Rectal smooth muscle tissue (tissue), 1 donor: ENCODE data around the gene EFNA5.
"Not testable (repeated sequence)": the region's sequence is repeated elsewhere in the genome, so short reads cannot be mapped to it uniquely, and the experiment has no call there.

Experiments used
- H3K27ac ChIP-seq: one replicate; pipeline ENCODE4 v1.7.0; 2013; ENCODE audit warnings: low read depth, low read length, inconsistent platforms
- H3K27me3 ChIP-seq: one replicate; pipeline ENCODE4 v1.7.0; 2013; ENCODE audit warnings: low read length; ENCODE audit not compliant: control insufficient read depth, insufficient read depth
- H3K36me3 ChIP-seq: one replicate; pipeline ENCODE4 v1.7.0; 2013; ENCODE audit warnings: low read length; ENCODE audit not compliant: control insufficient read depth, insufficient read depth
- H3K4me1 ChIP-seq: one replicate; pipeline ENCODE4 v1.7.0; 2013; ENCODE audit warnings: low read length; ENCODE audit not compliant: control insufficient read depth, insufficient read depth
- H3K4me3 ChIP-seq: one replicate; pipeline ENCODE4 v1.7.0; 2013; ENCODE audit warnings: low read length
- H3K9ac ChIP-seq: one replicate; pipeline ENCODE4 v1.7.0; 2013; ENCODE audit warnings: low read length

The EFNA5 gene

DNA sequence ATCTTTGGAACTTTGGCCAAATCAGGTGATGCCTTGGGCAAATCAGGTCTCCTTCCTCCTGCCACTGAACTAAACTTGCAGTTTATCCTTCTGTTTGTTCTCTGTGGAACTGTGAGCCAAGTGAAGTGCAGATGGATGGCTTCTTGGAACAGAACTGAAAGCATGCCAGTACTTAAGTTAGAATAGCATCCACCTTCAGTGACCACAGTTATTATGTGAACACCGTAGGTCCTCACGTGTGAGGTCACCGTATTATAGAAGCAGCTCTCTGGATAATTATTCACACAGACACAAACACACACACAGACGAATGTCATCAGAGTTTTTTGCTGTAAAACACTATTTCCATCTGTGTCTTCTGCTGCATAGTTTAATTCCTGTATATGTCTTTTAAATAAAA lies 162.6 kb downstream of the EFNA5 start:
- Histone ChIP-seq H3K27ac (no peak overlapping the region), H3K27me3 (no peaks in the 10 kb centered on the region), H3K9ac (no peak overlapping the region), H3K36me3 (no peaks in the 10 kb centered on the region), H3K4me1 (no peaks in the 10 kb centered on the region), H3K4me3 (no peak overlapping the region)

DNA sequence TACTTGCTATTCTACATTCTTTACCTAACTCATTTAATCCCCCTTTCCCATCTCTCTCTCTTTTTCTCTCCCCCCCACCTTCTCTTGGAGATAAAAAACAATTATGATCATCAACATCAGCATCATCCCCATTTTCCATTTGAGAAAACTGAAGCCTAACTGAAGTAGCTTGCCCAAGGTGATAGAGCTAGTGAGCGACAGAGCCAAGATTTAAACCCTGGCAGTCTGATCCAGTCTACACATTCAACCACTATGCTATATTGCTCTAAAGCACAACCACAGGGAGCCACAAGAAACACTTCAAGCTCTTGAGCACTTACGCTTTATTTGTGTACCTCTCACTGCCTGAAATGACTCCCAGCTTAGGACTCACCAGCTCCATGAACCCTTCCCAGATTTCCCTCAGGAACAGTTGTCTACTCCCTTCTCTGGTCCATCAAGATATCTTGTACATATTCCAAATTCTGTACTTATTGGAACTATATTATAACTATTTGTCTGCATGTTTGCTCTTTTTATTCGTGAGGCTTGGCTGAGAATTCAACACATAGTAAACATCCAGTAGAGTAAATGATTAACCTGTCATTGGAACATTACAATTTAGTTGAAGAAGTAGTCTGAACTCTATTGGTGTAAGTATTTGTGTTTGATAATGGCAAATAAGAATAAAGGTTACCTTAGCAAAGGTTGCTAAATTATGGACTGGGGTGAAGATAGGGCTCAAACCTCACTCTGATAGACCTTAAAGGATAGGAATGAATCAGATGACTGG lies 164.8 kb downstream of the EFNA5 start:
- Histone ChIP-seq H3K27ac (no peak overlapping the region), H3K27me3 (no peaks in the 10 kb centered on the region), H3K9ac (no peak overlapping the region), H3K36me3 (no peaks in the 10 kb centered on the region), H3K4me3 (no peak overlapping the region), H3K4me1 (no peaks in the 10 kb centered on the region)

DNA sequence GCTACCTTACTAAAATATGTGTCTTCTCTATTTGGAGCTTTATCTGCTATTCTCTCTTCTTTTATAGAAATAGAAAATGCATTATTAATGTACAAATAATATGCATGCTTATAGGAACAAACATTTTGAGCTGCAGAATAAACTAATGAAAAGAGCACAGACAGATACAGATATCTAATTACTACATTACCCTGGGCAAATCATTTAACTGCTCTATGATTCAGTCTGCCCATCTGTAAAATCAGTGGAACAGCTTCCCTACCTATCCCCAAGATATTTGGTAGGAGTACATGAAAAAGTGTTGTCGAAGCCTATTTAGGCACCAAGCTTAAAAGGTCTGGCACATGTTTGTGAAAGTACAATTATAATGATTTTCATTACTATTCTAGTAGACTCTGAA lies 166.3 kb downstream of the EFNA5 start:
- no peaks in the 10 kb centered on the region for H3K4me1 ChIP-seq
- no peak overlapping the region for H3K4me3 ChIP-seq
- H3K27me3 ChIP-seq = no peaks in the 10 kb centered on the region
- H3K9ac ChIP-seq = no peak overlapping the region
- H3K27ac ChIP-seq = no peak overlapping the region
- no peaks in the 10 kb centered on the region for H3K36me3 ChIP-seq

DNA sequence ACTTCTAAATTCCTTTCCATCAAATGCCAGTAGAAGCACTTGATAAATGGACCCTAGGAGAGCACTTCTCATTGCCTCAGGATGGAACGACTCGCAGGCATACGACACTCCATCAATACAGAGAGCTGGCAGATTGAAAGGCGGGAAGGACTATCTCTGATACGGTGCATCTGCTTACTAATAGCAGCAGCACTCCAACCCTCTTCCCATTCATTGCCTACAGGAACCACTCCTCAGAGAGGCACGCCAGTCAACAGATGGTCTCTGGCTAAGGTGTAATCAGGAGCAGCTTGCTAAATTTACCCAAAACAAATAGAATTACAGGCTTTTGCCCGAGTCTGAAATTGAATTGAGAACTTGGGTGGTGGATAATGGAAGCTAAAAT lies 168.1 kb downstream of the EFNA5 start:
- Histone ChIP-seq H3K9ac (no peak overlapping the region), H3K4me3 (no peak overlapping the region), H3K4me1 (no peaks in the 10 kb centered on the region), H3K27me3 (no peaks in the 10 kb centered on the region), H3K27ac (no peak overlapping the region), H3K36me3 (no peaks in the 10 kb centered on the region)

DNA sequence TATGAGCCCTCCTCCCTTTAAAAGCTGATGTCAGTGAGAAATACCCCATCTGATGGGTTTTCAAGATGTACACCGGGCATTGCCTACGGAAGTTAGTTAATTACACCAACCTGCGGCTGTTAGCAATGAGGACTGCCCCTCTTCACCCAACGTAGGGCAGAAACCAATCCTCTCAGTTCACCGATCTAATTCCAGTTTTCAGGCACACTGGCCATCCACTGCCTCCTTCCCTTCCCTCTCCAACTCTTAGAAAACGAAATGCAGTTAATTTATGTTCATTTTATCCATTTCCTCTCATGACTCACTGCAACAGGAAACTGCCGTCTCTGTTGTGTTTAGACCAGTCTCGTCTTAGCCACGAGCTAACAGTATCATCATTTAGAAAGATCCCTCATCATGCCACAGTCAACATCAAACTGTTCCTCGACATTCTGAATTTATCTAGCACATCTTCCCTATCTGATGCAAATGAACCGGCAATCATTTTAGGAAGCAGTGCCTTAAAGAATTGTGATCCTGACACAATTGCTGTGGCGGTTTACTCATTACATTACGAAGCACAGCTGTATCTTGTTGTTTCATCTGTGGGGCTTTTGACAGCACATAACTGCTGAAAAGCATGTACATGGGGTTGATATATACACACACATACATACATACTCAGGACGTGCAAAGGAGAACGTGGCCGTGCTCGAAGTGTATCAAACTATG lies 168.6 kb downstream of the EFNA5 start:
- no peak overlapping the region for H3K27ac ChIP-seq
- peak overlapping the region; percentile 31 for H3K4me3 ChIP-seq
- H3K4me1 ChIP-seq = no peaks in the 10 kb centered on the region
- no peak overlapping the region for H3K9ac ChIP-seq
- no peaks in the 10 kb centered on the region for H3K27me3 ChIP-seq
- no peaks in the 10 kb centered on the region for H3K36me3 ChIP-seq

DNA sequence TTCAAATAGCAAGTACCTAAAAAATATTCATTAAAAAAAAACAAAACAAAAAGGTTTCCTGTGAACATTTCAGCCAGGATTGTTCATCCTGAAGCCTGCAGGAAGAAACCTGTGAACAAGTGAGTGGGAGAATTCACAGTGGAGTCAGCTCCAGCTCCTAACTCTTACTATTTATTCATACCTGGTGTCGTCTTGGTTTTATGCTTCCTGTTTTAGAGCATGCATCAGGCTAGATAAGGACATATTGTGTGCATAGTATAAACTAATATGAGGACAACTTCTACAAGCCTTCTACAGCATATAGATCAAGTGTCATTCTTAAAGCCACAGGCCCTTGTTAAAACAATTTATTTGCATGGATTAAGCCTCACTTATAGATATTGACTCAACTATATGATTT lies 169.9 kb downstream of the EFNA5 start:
- H3K27ac ChIP-seq = no peak overlapping the region

DNA sequence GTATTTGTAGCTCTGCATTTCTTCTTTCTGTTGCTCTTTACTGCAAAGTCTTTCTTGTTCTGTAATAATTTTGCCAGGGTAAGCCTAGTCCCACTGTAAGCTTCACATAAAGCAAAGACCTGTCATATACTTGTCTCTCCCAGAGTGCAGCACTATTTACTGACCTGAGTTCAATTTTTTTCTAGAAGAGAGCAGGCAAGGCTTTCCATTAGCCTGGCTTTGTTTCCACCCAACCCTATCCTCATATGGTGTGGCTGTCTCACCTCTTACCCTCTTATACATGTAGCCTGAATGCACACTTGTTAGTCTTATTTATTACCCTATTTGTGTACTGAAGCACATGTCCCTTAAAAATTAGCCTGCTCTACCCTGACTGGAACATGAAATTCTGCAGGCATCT lies 170.4 kb downstream of the EFNA5 start:
- Histone ChIP-seq H3K9ac (no peak overlapping the region), H3K4me1 (no peaks in the 10 kb centered on the region), H3K4me3 (no peak overlapping the region), H3K27me3 (no peaks in the 10 kb centered on the region), H3K27ac (no peak overlapping the region), H3K36me3 (no peaks in the 10 kb centered on the region)

More for the DNA sequence above, 169.9 kb downstream of the EFNA5 start:
- no peaks in the 10 kb centered on the region for H3K36me3 ChIP-seq
- no peaks in the 10 kb centered on the region for H3K27me3 ChIP-seq
- no peak overlapping the region for H3K9ac ChIP-seq
- H3K4me1 ChIP-seq = no peaks in the 10 kb centered on the region
- H3K4me3 ChIP-seq = no peak overlapping the region

DNA sequence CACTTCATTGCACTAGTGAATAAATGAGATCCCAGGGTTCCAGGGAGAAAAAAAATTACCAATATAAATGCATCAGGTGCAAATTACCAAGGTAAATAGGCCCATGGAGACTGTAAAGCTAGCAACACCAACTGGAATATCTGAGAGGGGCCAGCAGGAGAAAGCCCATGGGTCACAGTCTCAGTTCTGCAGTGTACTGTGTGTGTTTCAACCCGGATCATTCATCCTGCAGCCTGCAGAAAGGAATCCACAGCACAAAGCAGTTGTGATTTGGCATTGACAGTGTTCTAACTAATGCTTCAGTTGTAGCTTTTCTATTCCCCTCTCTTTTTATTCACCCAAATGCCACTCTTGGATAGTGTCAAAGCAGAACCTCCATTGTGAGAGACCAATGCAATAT lies 171.0 kb downstream of the EFNA5 start:
- Histone ChIP-seq H3K4me1 (no peaks in the 10 kb centered on the region), H3K36me3 (no peaks in the 10 kb centered on the region), H3K27ac (no peak overlapping the region), H3K4me3 (no peak overlapping the region), H3K27me3 (no peaks in the 10 kb centered on the region), H3K9ac (no peak overlapping the region)

DNA sequence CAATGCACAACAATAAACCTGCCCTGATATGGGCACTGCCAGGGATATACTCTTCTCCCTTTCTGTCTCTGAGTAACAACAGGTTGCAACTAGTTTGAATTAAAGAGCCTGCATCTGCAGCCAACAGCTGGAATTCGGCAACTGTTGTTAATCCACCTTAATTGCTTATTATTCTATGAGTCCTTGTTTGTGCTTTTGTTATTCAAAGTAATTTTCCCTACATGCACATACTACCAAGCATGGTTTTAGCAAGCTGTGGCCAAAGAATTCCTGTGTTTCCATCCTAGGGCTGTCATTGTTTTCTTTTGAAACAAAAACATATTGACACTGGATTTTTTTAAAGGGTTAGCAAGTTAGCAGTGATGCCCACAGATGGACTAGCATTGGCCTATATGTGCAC lies 171.5 kb downstream of the EFNA5 start:
- no peak overlapping the region for H3K9ac ChIP-seq
- no peak overlapping the region for H3K4me3 ChIP-seq
- no peaks in the 10 kb centered on the region for H3K27me3 ChIP-seq
- no peaks in the 10 kb centered on the region for H3K4me1 ChIP-seq
- no peak overlapping the region for H3K27ac ChIP-seq
- no peaks in the 10 kb centered on the region for H3K36me3 ChIP-seq

DNA sequence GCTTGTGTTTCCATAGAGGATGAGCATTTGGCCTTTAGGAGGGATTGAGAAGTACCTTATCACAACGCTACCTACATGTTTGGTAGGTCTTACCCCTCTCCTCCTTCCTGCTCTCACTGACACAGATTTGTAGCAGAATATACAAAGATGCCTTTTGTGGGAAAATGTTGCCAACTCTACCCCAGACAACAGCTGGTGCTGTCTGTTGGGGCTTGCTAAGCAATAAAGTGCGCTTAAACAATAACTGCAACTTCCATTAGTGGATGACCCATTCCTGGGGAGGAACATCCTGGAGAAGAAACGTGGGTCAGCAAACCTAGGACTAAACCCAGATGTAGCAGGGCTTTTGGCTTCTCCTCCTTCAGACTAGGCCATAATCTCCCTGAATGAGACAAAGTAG lies 174.3 kb downstream of the EFNA5 start:
- no peaks in the 10 kb centered on the region for H3K4me1 ChIP-seq
- H3K27ac ChIP-seq = no peak overlapping the region
- no peak overlapping the region for H3K4me3 ChIP-seq
- no peaks in the 10 kb centered on the region for H3K27me3 ChIP-seq
- no peaks in the 10 kb centered on the region for H3K36me3 ChIP-seq
- no peak overlapping the region for H3K9ac ChIP-seq

DNA sequence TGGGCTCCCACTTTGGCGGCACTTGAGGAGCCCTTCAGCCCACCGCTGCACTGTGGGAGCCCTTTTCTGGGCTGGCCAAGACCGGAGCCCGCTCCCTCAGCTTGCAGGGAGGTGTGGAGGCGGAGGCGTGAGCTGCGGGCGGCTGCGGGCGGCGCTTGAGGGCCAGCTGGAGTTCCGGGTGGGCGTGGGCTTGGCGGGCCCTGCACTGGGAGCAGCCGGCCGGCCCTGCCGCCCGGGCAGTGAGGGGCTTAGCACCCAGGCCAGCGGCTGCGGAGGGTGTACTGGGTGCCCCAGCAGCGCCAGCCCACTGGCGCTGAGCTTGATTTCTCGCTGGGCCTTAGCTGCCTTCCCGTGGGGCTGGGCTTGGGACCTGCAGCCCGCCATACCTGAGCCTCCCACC lies 176.6 kb downstream of the EFNA5 start:
- H3K36me3 ChIP-seq, H3K4me3 ChIP-seq, H3K9ac ChIP-seq, H3K27ac ChIP-seq, H3K4me1 ChIP-seq, H3K27me3 ChIP-seq: not testable (repeated sequence)

DNA sequence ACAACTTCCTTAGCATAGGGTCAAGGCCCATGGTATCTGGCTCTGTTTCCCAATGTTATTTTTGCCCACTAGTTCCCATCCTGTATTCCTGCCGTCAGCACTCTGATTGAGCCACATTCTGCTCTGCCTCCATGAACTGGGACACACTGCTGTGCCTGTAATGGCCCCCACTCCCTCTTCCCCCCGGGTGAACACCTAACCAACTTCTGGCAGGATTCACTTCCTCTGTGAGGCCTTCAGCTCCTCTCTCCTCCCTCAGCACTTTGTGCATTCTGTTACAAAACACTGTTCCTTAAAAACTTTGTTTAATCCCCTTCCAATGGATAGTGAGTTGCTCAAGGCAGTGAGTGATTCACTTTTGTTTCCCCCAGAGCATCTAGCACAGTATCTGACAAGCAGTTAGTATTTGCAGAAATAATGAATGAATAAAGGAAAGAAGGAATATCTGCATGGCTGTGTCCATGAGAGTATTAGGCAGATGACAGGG lies 183.6 kb downstream of the EFNA5 start:
- Histone ChIP-seq H3K36me3 (no peaks in the 10 kb centered on the region), H3K27me3 (no peaks in the 10 kb centered on the region), H3K4me3 (no peak overlapping the region), H3K9ac (no peak overlapping the region), H3K27ac (no peak overlapping the region), H3K4me1 (no peaks in the 10 kb centered on the region)

DNA sequence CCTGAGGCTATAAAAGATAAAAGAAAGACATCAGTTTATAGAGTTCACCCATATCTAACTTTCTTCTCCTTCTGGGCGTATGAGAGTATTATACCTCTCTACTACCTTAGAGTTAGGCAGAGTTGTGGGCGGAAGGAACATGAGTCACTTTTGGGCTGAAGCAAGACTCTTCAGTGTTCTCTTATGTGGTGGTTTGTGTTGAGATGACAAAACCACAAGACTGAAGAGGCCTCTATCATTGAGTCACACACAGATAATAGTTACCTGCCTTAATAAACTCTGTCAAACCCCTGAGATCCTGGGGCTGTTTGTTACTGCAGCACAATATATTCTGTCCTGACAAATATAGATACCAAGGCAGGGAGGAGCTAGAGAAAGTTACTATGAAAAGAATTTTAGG lies 184.2 kb downstream of the EFNA5 start:
- no peak overlapping the region for H3K9ac ChIP-seq
- H3K4me1 ChIP-seq = no peaks in the 10 kb centered on the region
- H3K27me3 ChIP-seq = no peaks in the 10 kb centered on the region
- H3K36me3 ChIP-seq = no peaks in the 10 kb centered on the region
- H3K27ac ChIP-seq = no peak overlapping the region
- no peak overlapping the region for H3K4me3 ChIP-seq
